Activated CD4-positive, alpha-beta memory T cell treated with anti-CD3 and anti-CD28 coated beads for 36 hours (primary cell): ENCODE results near the gene CEP43. TPM values are rescaled to one million over a fixed set of nuclear protein-coding genes. Genes with fewer than 3 reads are reported as not detected.
A peak's percentile ranks its signal among the peaks of the same experiment; 100 is the strongest.

Experiments used
- CTCF ChIA-PET: fragments of 350-600 bp; sonication (Branson Sonifier 250); formaldehyde crosslinking; loops from one replicate; lab custom pipeline; 2021; ENCODE audit warnings: antibody characterized with exemption, inconsistent platforms; lab: Charles Lee
- POLR2A ChIA-PET: fragments of 350-600 bp; sonication (Branson Sonifier 250); formaldehyde crosslinking; loops from one replicate; lab custom pipeline; 2021; ENCODE audit warnings: antibody characterized with exemption; lab: Charles Lee
- DNase-seq: peaks from one replicate; pipeline ENCODE4 v3.0.0-alpha.2; 2020
- H3K27ac Mint-ChIP-seq: one replicate; pipeline ENCODE4 v1.8.0; 2021; ENCODE audit warnings: mixed read lengths
- H3K27me3 Mint-ChIP-seq: one replicate; pipeline ENCODE4 v1.8.0; 2021; ENCODE audit warnings: mixed read lengths
- H3K36me3 Mint-ChIP-seq: one replicate; pipeline ENCODE4 v1.8.0; 2021; ENCODE audit warnings: mixed read lengths
- H3K4me1 Mint-ChIP-seq: one replicate; pipeline ENCODE4 v1.8.0; 2021; ENCODE audit warnings: low read depth, mixed read lengths
- H3K4me3 Mint-ChIP-seq: one replicate; pipeline ENCODE4 v1.8.0; 2021; ENCODE audit warnings: mild to moderate bottlenecking, mixed read lengths
- H3K9me3 Mint-ChIP-seq: one replicate; pipeline ENCODE4 v1.8.0; 2021; ENCODE audit warnings: mixed read lengths
- intact Hi-C: fragments of 100-400 bp; cut with micrococcal nuclease; formaldehyde crosslinking; loops from one replicate; pipeline ENCODE4 v1.15.1; 2023
- total RNA-seq, 2 experiments: library from RNA; stranded (reverse); gene quantifications; one replicate each; pipeline ENCODE4 v1.2.3, GENCODE V29; 2021

Gene CEP43
- total RNA-seq, 2 experiments from 2014 or later = 19.5 to 21.3 TPM

DNA sequence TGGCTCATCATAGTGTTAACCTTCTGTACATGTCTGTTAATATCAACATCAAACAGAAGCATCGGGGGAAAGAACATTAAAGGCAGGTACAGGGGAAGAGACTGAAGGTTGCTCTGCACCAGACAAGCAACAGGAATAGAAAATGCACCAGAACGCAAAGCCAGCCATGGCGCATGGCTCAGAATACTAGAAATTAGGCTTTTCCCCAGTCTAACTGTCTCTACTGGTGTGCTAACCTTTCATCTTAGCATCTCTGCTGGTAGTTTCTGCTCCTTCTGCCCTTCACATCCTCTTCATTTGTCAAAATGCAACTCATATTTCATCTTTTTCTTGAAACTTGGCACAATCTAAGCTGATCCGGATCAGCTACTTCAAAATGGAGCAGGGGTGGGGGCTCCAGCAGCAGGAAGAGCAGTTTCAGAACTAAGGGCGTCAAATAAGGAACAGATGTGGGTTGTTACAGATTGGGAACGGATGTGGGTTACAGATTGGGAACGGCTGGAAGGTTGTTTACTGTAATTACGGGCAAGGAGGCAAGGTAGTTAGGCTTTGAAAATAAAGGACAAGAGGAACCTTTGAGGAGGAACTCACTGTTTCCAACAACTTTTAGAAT, 29.7 kb upstream of the CEP43 start:
- POLR2A ChIA-PET = no interaction called here
- peaks cover 27% of the 10 kb centered on the region for H3K4me1 Mint-ChIP-seq
- peaks cover 16% of the 10 kb centered on the region for H3K36me3 Mint-ChIP-seq

DNA sequence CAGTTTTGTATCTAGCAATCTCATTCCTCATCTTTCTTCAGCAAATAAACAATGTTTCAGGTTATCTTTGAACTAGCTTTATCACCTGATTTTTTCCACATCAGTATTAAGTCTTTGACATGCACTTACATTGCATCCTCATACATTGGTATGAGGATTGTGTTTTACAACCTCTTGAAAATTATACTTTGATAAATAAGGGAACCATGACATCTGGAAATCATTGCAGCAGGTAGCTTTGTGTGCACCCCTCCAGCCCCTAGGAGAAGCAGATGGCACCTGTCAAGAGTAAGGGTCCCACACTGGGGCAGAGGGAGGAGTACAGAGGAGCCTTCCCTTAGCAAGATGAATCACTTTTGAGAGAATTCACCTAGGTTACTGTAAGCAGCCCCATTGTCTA, 29.1 kb upstream of the CEP43 start:
- ChIA-PET CTCF (interaction anchor here (0.8 to 1.8 kb wide), 3 partner anchors 19 to 195 kb away, joined by 3 to 5 read pairs (median 3); no protein-coding TSS in a partner anchor), POLR2A (no interaction called here)
- intact Hi-C loops = no loop called here
- no peak for DNase-seq
- no peak overlapping the region for H3K4me3 Mint-ChIP-seq
- H3K27ac Mint-ChIP-seq = peak overlapping the region; percentile 21
- H3K4me1 Mint-ChIP-seq = peaks cover 27% of the 10 kb centered on the region
- no peaks in the 10 kb centered on the region for H3K27me3 Mint-ChIP-seq
- H3K36me3 Mint-ChIP-seq = peaks cover 14% of the 10 kb centered on the region
- H3K9me3 Mint-ChIP-seq = peaks cover 17% of the 10 kb centered on the region

More for the DNA sequence above, 29.7 kb upstream of the CEP43 start:
- intact Hi-C loops = no loop called here
- H3K27me3 Mint-ChIP-seq = no peaks in the 10 kb centered on the region
- DNase-seq = peak; percentile 26
- H3K9me3 Mint-ChIP-seq = peaks cover 21% of the 10 kb centered on the region
- H3K27ac Mint-ChIP-seq = peak overlapping the region; percentile 65
- CTCF ChIA-PET = interaction anchor here (0.8 to 1.8 kb wide), 3 partner anchors 18 to 194 kb away, joined by 3 to 5 read pairs (median 3); no protein-coding TSS in a partner anchor
- H3K4me3 Mint-ChIP-seq = peak overlapping the region; percentile 1

GRCh38 chr6:166970776-166971175, 28.4 kb upstream of the CEP43 start:
- H3K27ac Mint-ChIP-seq = no peak overlapping the region
- H3K36me3 Mint-ChIP-seq = peaks cover 14% of the 10 kb centered on the region
- no peak for DNase-seq
- H3K27me3 Mint-ChIP-seq = no peaks in the 10 kb centered on the region
- ChIA-PET POLR2A (no interaction called here), CTCF (interaction anchor here (1.3 to 1.8 kb wide), 2 partner anchors 19 to 20 kb away, joined by 3 to 5 read pairs; no protein-coding TSS in a partner anchor)
- intact Hi-C loops = no loop called here
- peaks cover 27% of the 10 kb centered on the region for H3K4me1 Mint-ChIP-seq
- H3K9me3 Mint-ChIP-seq = peaks cover 14% of the 10 kb centered on the region
- H3K4me3 Mint-ChIP-seq = no peak overlapping the region

- no peak overlapping the region for H3K4me3 Mint-ChIP-seq
- ChIA-PET POLR2A (interaction anchor here (0.9 kb wide), 1 partner anchor 15 kb away, joined by 3 read pairs; the partner anchor contains the start of gene RNASET2), CTCF (interaction anchor here (1.2 to 1.8 kb wide), 2 partner anchors 18 to 19 kb away, joined by 4 to 5 read pairs; no protein-coding TSS in a partner anchor)
- H3K27ac Mint-ChIP-seq = no peak overlapping the region
- no peaks in the 10 kb centered on the region for H3K27me3 Mint-ChIP-seq
- DNase-seq = no peak
- peaks cover 9% of the 10 kb centered on the region for H3K9me3 Mint-ChIP-seq
- H3K36me3 Mint-ChIP-seq = peaks cover 11% of the 10 kb centered on the region
- intact Hi-C loops = no loop called here
- H3K4me1 Mint-ChIP-seq = peaks cover 27% of the 10 kb centered on the region
These were observed 27.9 kb upstream of the CEP43 start for GRCh38 chr6:166971271-166971670.

GRCh38 chr6:166972101-166972500, 27.1 kb upstream of the CEP43 start:
- no peak overlapping the region for H3K27ac Mint-ChIP-seq
- POLR2A ChIA-PET = interaction anchor here (0.9 kb wide), 1 partner anchor 16 kb away, joined by 3 read pairs; the partner anchor contains the start of gene RNASET2

GRCh38 chr6:166976636-166977035, 22.6 kb upstream of the CEP43 start:
- no peak overlapping the region for H3K4me3 Mint-ChIP-seq
- CTCF ChIA-PET = interaction anchor here (0.6 kb wide), 1 partner anchor 187 kb away, joined by 3 read pairs; no protein-coding TSS in a partner anchor
- H3K27me3 Mint-ChIP-seq = no peaks in the 10 kb centered on the region
- H3K9me3 Mint-ChIP-seq = no peaks in the 10 kb centered on the region
- peaks cover 6% of the 10 kb centered on the region for H3K4me1 Mint-ChIP-seq
- no peak for DNase-seq
- H3K27ac Mint-ChIP-seq = no peak overlapping the region
- POLR2A ChIA-PET = interaction anchor here (0.7 kb wide), 1 partner anchor 177 kb away, joined by 4 read pairs; no protein-coding TSS in a partner anchor
- peaks cover 10% of the 10 kb centered on the region for H3K36me3 Mint-ChIP-seq
- intact Hi-C loops = no loop called here

More at GRCh38 chr6:166972101-166972500, 27.1 kb upstream of the CEP43 start:
- DNase-seq = no peak
- Mint-ChIP-seq H3K36me3 (peaks cover 8% of the 10 kb centered on the region), H3K27me3 (no peaks in the 10 kb centered on the region), H3K4me1 (peaks cover 27% of the 10 kb centered on the region), H3K4me3 (no peak overlapping the region), H3K9me3 (peaks cover under 1% of the 10 kb centered on the region)
- intact Hi-C loops = no loop called here
- CTCF ChIA-PET = interaction anchor here (1.2 kb wide), 1 partner anchor 18 kb away, joined by 4 read pairs; no protein-coding TSS in a partner anchor

DNA sequence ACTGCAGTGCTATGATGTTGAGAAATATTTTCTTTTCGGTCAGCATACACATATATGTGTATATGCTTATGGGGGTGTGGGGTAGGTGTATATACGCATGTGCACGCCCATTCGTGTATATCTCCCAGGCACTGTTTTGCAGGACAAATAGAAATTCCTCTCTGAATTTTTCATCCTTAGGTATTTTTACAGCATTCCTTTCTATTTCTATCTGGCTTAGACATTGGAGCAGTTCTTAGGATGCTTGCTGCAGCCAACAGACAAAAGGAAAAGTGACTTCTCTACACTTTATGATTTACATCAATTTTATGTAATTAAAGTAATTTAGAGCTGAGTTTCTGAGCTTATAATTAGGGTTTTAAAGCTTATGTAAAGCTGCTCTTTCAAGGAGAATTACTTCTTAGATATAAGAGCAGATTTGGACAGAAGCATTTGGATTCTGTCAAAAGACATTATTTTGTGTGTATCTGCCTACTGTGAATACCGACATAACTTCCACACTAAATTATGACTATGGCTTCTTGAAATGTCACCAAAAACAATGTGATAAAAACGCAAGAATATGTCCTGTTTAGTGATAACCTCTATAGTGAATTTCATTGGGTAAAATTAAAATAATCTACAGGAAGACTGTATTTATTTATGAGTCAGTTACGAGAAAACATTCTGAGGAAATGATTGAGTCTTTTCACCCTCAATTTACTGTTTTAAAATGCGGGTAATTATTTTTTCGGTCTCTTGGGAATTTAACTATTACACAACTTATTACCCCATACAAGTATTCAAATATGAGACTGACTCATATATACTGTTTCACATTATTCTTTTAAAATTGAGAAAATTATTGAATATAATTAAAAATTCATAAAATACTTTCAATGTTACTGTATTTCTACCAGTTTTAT, 21.3 kb upstream of the CEP43 start:
- DNase-seq = no peak
- ChIA-PET CTCF (interaction anchor here (1.3 kb wide), 1 partner anchor 164 kb away, joined by 6 read pairs; no protein-coding TSS in a partner anchor), POLR2A (no interaction called here)

DNA sequence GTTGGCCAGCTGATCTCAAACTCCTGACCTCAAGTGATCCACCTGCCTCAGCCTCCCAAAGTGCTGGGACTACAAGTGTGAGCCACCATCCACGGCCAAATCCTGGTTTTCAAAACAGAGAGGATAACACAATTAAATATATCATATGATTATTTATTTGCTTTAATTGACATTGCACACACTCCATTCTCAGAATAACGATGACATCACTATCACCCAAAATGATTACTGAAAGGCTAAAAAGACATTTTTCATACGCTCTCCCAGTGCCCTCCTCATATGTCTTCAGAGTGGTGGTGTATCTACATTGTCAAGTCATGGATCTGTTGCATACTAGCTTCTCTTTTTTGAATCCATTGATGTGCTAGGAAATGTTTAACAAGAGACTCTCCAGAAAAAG, 18.5 kb upstream of the CEP43 start:
- H3K4me1 Mint-ChIP-seq = no peaks in the 10 kb centered on the region
- CTCF ChIA-PET = interaction anchor here (0.9 to 1.1 kb wide), 3 partner anchors 9 to 25 kb away, joined by 3 to 8 read pairs (median 3); partner anchors contain the start of gene RNASET2
- H3K27me3 Mint-ChIP-seq = no peaks in the 10 kb centered on the region
- no peak for DNase-seq
- intact Hi-C loops = no loop called here
- H3K36me3 Mint-ChIP-seq = peaks cover 12% of the 10 kb centered on the region
- H3K27ac Mint-ChIP-seq = no peak overlapping the region
- no peaks in the 10 kb centered on the region for H3K9me3 Mint-ChIP-seq
- POLR2A ChIA-PET = no interaction called here
- H3K4me3 Mint-ChIP-seq = no peak overlapping the region

More for the DNA sequence above, 21.3 kb upstream of the CEP43 start:
- no peak overlapping the region for H3K27ac Mint-ChIP-seq
- peaks cover 6% of the 10 kb centered on the region for H3K4me1 Mint-ChIP-seq
- no peak overlapping the region for H3K4me3 Mint-ChIP-seq
- peaks cover 9% of the 10 kb centered on the region for H3K36me3 Mint-ChIP-seq
- intact Hi-C loops = no loop called here
- H3K27me3 Mint-ChIP-seq = no peaks in the 10 kb centered on the region
- no peaks in the 10 kb centered on the region for H3K9me3 Mint-ChIP-seq

DNA sequence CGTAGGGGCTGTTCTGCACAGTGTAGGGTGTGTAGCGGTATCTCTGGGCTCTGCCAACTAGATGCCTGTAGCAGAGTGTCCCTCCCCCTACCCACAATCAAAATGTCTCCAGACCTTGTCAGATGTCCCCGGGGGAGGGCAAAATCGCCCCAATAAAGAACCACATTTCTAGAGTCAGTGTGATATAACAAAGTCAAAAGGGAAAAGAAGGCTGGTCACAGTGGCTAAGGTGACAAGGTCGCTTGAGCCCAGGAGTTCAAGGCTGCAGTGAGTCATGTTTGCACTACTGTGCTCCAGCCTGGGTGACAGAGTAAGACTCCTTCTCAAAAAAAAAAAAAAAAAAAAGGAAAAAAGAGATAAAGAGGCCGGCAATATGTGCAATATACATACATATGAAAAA, 11.7 kb upstream of the CEP43 start:
- Mint-ChIP-seq H3K4me3 (no peak overlapping the region), H3K4me1 (peaks cover 21% of the 10 kb centered on the region), H3K27me3 (no peaks in the 10 kb centered on the region), H3K9me3 (no peaks in the 10 kb centered on the region), H3K36me3 (peaks cover 6% of the 10 kb centered on the region), H3K27ac (no peak overlapping the region)
- intact Hi-C loops = no loop called here
- DNase-seq = no peak
- ChIA-PET CTCF (interaction anchor here (2.5 to 5.1 kb wide), 2 partner anchors 200 to 212 kb away, joined by 42 to 58 read pairs; no protein-coding TSS in a partner anchor), POLR2A (no interaction called here)

DNA sequence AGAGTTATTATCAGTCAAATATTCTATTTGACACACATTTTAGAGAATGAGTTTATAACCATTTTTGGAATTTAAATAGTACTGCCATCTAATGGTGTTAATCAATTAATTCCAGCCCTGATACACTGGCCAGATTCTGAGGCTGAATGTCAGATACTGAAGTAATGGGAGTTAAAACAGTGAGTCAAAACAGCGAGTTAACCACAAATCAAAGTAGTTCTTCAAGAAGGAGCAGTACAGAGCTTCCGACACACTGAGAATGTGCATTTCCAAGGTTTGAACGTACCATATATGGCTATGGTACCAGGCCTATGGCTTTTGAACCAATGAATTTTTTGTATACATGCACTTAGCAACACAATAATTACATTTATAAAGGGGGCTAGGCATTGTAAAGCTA, 11.3 kb upstream of the CEP43 start:
- H3K4me3 Mint-ChIP-seq = no peak overlapping the region
- H3K27me3 Mint-ChIP-seq = no peaks in the 10 kb centered on the region
- POLR2A ChIA-PET = no interaction called here
- intact Hi-C loops = loop anchor here (2.0 kb wide), 1 partner anchor 37 kb away; no protein-coding TSS in a partner anchor
- no peak overlapping the region for H3K27ac Mint-ChIP-seq
- peaks cover 21% of the 10 kb centered on the region for H3K4me1 Mint-ChIP-seq
- CTCF ChIA-PET = interaction anchor here (1.4 to 5.1 kb wide), 5 partner anchors 24 to 212 kb away, joined by 6 to 58 read pairs (median 39); no protein-coding TSS in a partner anchor
- H3K36me3 Mint-ChIP-seq = peaks cover 3% of the 10 kb centered on the region
- DNase-seq = no peak
- no peaks in the 10 kb centered on the region for H3K9me3 Mint-ChIP-seq

GRCh38 chr6:166988674-166989201, 10.5 kb upstream of the CEP43 start:
- Mint-ChIP-seq H3K36me3 (no peaks in the 10 kb centered on the region), H3K4me1 (peaks cover 22% of the 10 kb centered on the region), H3K4me3 (no peak overlapping the region), H3K27me3 (no peaks in the 10 kb centered on the region), H3K9me3 (no peaks in the 10 kb centered on the region), H3K27ac (no peak overlapping the region)
- intact Hi-C loops = loop anchor here (1.0 to 2.0 kb wide), 2 partner anchors 38 to 202 kb away; no protein-coding TSS in a partner anchor
- no peak for DNase-seq
- POLR2A ChIA-PET = interaction anchor here (0.8 to 2.0 kb wide), 2 partner anchors 11 to 35 kb away, joined by 3 to 6 read pairs; no protein-coding TSS in a partner anchor
- CTCF ChIA-PET = interaction anchor here (0.6 to 5.1 kb wide), 16 partner anchors 8 to 1299 kb away, joined by 3 to 58 read pairs (median 9); partner anchors contain the start of genes CEP43 and RNASET2
